ENCODE measurements around the gene CLEC1B.

Gene CLEC1B

GRCh38 chr12:10016881-10017280 lies 18.0 kb upstream of the CLEC1B start:
- Histone ChIP-seq H3K27ac (ENCODE audit: low read length) (no peak overlapping the region), H3K9ac (ENCODE audit: low read length) (no peak overlapping the region), H4K20me1 (ENCODE audit: insufficient read depth, low read length) (no peaks in the 10 kb centered on the region), H3K36me3 (replicated peaks; ENCODE audit: low read depth, low read length) (no peaks in the 10 kb centered on the region), H3K79me2 (ENCODE audit: low read length) (no peaks in the 10 kb centered on the region), H3K4me2 (ENCODE audit: low read length) (no peak overlapping the region), H3K9me3 (ENCODE audit: insufficient read depth, low read length) (no peaks in the 10 kb centered on the region), H3K27me3 (ENCODE audit: low read depth, low read length) (peaks cover 23% of the 10 kb centered on the region), H3K4me1 (ENCODE audit: low read length) (peaks cover 10% of the 10 kb centered on the region), H3K4me3 (ENCODE audit: low read length) (no peak overlapping the region), H2AFZ (ENCODE audit: low read depth, low read length) (no peak overlapping the region)
- TF ChIP-seq CTCF (IDR thresholded peaks at IDR 0.05; ENCODE audit: low read depth, low read length): no peak
- TF ChIP-seq EZH2phosphoT487 (IDR thresholded peaks at IDR 0.05; ENCODE audit: low read depth): no peak

- Histone ChIP-seq H3K36me3 (replicated peaks; ENCODE audit: low read depth, low read length) (no peaks in the 10 kb centered on the region), H4K20me1 (ENCODE audit: insufficient read depth, low read length) (no peaks in the 10 kb centered on the region), H3K4me3 (ENCODE audit: low read length) (no peak overlapping the region), H3K4me1 (ENCODE audit: low read length) (peaks cover 21% of the 10 kb centered on the region), H3K27me3 (ENCODE audit: low read depth, low read length) (peaks cover 28% of the 10 kb centered on the region), H3K27ac (ENCODE audit: low read length) (no peak overlapping the region), H3K79me2 (ENCODE audit: low read length) (no peaks in the 10 kb centered on the region), H3K9ac (ENCODE audit: low read length) (no peak overlapping the region), H3K9me3 (ENCODE audit: insufficient read depth, low read length) (no peaks in the 10 kb centered on the region), H2AFZ (ENCODE audit: low read depth, low read length) (no peak overlapping the region), H3K4me2 (ENCODE audit: low read length) (no peak overlapping the region)
- TF ChIP-seq EZH2phosphoT487 (IDR thresholded peaks at IDR 0.05; ENCODE audit: low read depth): no peak
These were observed 16.5 kb upstream of the CLEC1B start for GRCh38 chr12:10015450-10015849.

- no peak overlapping the region for H3K9ac ChIP-seq (ENCODE audit: low read length)
- no peak overlapping the region for H2AFZ ChIP-seq (ENCODE audit: low read depth, low read length)
- H3K36me3 ChIP-seq (replicated peaks; ENCODE audit: low read depth, low read length): no peaks in the 10 kb centered on the region
- peaks cover 29% of the 10 kb centered on the region for H3K27me3 ChIP-seq (ENCODE audit: low read depth, low read length)
- H3K79me2 ChIP-seq (ENCODE audit: low read length): no peaks in the 10 kb centered on the region
- no peak for TF ChIP-seq CTCF (IDR thresholded peaks at IDR 0.05; ENCODE audit: low read depth, low read length)
- H3K4me3 ChIP-seq (ENCODE audit: low read length): no peak overlapping the region
- H3K27ac ChIP-seq (ENCODE audit: low read length): no peak overlapping the region
- H3K4me1 ChIP-seq (ENCODE audit: low read length): peaks cover 19% of the 10 kb centered on the region
- no peaks in the 10 kb centered on the region for H4K20me1 ChIP-seq (ENCODE audit: insufficient read depth, low read length)
- H3K9me3 ChIP-seq (ENCODE audit: insufficient read depth, low read length): no peaks in the 10 kb centered on the region
- H3K4me2 ChIP-seq (ENCODE audit: low read length): no peak overlapping the region
These were observed 13.9 kb upstream of the CLEC1B start for GRCh38 chr12:10012630-10013330.

GRCh38 chr12:10001171-10001776 lies 2.4 kb upstream of the CLEC1B start:
- no peaks in the 10 kb centered on the region for H4K20me1 ChIP-seq (ENCODE audit: insufficient read depth, low read length)
- peaks cover 4% of the 10 kb centered on the region; the same call in 1 of the 2 replicates for H3K27me3 ChIP-seq (ENCODE audit: low read depth, low read length)
- H3K27ac ChIP-seq (ENCODE audit: low read length): no peak overlapping the region
- H3K79me2 ChIP-seq (ENCODE audit: low read length): no peaks in the 10 kb centered on the region
- TF ChIP-seq EZH2phosphoT487 (IDR thresholded peaks at IDR 0.05; ENCODE audit: low read depth) (no peak), CTCF (IDR thresholded peaks at IDR 0.05; ENCODE audit: low read depth, low read length) (no peak)
- no peak overlapping the region for H3K4me3 ChIP-seq (ENCODE audit: low read length)
- H3K36me3 ChIP-seq (replicated peaks; ENCODE audit: low read depth, low read length): no peaks in the 10 kb centered on the region
- no peak overlapping the region for H2AFZ ChIP-seq (ENCODE audit: low read depth, low read length)
- no peaks in the 10 kb centered on the region for H3K9me3 ChIP-seq (ENCODE audit: insufficient read depth, low read length)
- no peak overlapping the region for H3K4me2 ChIP-seq (ENCODE audit: low read length)
- no peak overlapping the region for H3K9ac ChIP-seq (ENCODE audit: low read length)
- peaks cover 12% of the 10 kb centered on the region for H3K4me1 ChIP-seq (ENCODE audit: low read length)
